Liver (tissue), 3 donors: ENCODE measurements around the gene SIDT2.

Source experiments
- EGR1 ChIP-seq, 2 donors: IDR thresholded peaks; 2 replicates each; pipeline ENCODE4 v1.6.1; 2016 to 2018; ENCODE audit warnings: antibody characterized with exemption in 2 of 2, low read depth in 2 of 2
- FOXA1 ChIP-seq: IDR thresholded peaks from 2 replicates; pipeline ENCODE4 v1.6.1; 2016; ENCODE audit warnings: antibody characterized with exemption
- GABPA ChIP-seq, 2 donors: IDR thresholded peaks in 1 of 2; conservative IDR thresholded peaks in 1 of 2; 2 replicates each; pipeline ENCODE4 v1.6.1; 2016; ENCODE audit warnings: antibody characterized with exemption in 2 of 2, mild to moderate bottlenecking in 1 of 2, moderate library complexity in 1 of 2
- HNF4A ChIP-seq, 2 donors: conservative IDR thresholded peaks; 2 replicates each; pipeline ENCODE4 v1.6.1; 2016; ENCODE audit warnings: antibody characterized with exemption in 2 of 2, mild to moderate bottlenecking in 2 of 2
- RAD21 ChIP-seq, 2 donors: IDR thresholded peaks; 2 replicates each; pipeline ENCODE4 v1.6.1; 2016; ENCODE audit warnings: antibody characterized with exemption in 2 of 2, mild to moderate bottlenecking in 2 of 2
- RXRA ChIP-seq, 2 donors: IDR thresholded peaks; 2 replicates each; pipeline ENCODE4 v1.6.1; 2017 to 2018; ENCODE audit warnings: antibody characterized with exemption in 2 of 2, mild to moderate bottlenecking in 1 of 2
- YY1 ChIP-seq: IDR thresholded peaks from 2 replicates; pipeline ENCODE4 v1.6.1; 2016; ENCODE audit warnings: antibody characterized with exemption, mild to moderate bottlenecking
- TF ChIP-seq, protein P1 (sequence below): fragments of 150-350 bp; IDR thresholded peaks from 2 replicates; pipeline ENCODE4 v1.5.1; 2017; ENCODE audit warnings: improper control_type of control experiment, low read depth, low read length; ENCODE audit not compliant: missing input control
- TF ChIP-seq, protein P2 (sequence below): IDR thresholded peaks from 2 replicates; pipeline ENCODE4 v1.6.1; 2016; ENCODE audit warnings: antibody characterized with exemption
- TF ChIP-seq, protein P3 (sequence below): IDR thresholded peaks from 2 replicates; pipeline ENCODE4 v1.6.1; 2016; ENCODE audit warnings: antibody characterized with exemption
- donor health status: healthy.
- donor health status: healthy.

DNA sequence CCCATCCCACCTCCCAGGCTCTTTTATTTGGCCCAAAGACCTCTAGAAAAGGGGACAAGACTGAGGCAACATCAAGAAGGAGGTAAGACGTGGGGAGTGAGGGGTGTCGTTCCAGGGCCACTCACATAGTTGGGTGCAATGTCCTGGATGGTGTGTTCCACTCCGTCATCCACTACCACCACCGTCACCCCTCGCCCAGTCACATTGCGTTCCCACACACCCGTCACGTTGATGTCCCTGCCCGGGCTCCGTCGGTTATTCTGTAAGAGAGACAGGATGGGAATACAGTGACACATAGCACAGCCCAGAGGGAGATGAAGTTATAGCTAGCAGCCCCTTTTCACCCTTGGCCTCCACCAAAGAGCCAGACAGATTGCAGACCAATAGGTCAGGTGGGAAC, 49.5 kb downstream of the SIDT2 start:
- TF ChIP-seq FOXA1, result no peak
- TF ChIP-seq, protein P1, sequence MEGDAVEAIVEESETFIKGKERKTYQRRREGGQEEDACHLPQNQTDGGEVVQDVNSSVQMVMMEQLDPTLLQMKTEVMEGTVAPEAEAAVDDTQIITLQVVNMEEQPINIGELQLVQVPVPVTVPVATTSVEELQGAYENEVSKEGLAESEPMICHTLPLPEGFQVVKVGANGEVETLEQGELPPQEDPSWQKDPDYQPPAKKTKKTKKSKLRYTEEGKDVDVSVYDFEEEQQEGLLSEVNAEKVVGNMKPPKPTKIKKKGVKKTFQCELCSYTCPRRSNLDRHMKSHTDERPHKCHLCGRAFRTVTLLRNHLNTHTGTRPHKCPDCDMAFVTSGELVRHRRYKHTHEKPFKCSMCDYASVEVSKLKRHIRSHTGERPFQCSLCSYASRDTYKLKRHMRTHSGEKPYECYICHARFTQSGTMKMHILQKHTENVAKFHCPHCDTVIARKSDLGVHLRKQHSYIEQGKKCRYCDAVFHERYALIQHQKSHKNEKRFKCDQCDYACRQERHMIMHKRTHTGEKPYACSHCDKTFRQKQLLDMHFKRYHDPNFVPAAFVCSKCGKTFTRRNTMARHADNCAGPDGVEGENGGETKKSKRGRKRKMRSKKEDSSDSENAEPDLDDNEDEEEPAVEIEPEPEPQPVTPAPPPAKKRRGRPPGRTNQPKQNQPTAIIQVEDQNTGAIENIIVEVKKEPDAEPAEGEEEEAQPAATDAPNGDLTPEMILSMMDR, result no peak
- TF ChIP-seq EGR1 (IDR thresholded peaks at IDR 0.05; ENCODE audit: low read depth in 2 of 2), result no peak
- TF ChIP-seq RAD21 (IDR thresholded peaks at IDR 0.05), result no peak
- TF ChIP-seq RXRA (IDR thresholded peaks at IDR 0.05), result no peak
- no peak for TF ChIP-seq YY1
- TF ChIP-seq, protein P2, sequence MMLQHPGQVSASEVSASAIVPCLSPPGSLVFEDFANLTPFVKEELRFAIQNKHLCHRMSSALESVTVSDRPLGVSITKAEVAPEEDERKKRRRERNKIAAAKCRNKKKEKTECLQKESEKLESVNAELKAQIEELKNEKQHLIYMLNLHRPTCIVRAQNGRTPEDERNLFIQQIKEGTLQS, result no peak
- TF ChIP-seq, protein P3, sequence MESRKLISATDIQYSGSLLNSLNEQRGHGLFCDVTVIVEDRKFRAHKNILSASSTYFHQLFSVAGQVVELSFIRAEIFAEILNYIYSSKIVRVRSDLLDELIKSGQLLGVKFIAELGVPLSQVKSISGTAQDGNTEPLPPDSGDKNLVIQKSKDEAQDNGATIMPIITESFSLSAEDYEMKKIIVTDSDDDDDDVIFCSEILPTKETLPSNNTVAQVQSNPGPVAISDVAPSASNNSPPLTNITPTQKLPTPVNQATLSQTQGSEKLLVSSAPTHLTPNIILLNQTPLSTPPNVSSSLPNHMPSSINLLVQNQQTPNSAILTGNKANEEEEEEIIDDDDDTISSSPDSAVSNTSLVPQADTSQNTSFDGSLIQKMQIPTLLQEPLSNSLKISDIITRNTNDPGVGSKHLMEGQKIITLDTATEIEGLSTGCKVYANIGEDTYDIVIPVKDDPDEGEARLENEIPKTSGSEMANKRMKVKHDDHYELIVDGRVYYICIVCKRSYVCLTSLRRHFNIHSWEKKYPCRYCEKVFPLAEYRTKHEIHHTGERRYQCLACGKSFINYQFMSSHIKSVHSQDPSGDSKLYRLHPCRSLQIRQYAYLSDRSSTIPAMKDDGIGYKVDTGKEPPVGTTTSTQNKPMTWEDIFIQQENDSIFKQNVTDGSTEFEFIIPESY, result no peak
- TF ChIP-seq HNF4A (conservative IDR thresholded peaks at IDR 0.05), result no peak
- TF ChIP-seq GABPA (IDR thresholded peaks at IDR 0.05 in 1 of 2, conservative IDR thresholded peaks at IDR 0.05 in 1 of 2), result no peak
